Peyer's patch (tissue), 4 donors: ENCODE data around the gene LAMTOR4. TPM values are rescaled to one million over a fixed set of nuclear protein-coding genes. Genes with fewer than 3 reads are reported as not detected.

Source experiments
- DNase-seq, 3 donors: peaks; one replicate each; pipeline ENCODE4 v3.0.0-alpha.2; 2017 to 2019
- H3K27ac ChIP-seq, 4 donors: fragments of 200-600 bp; sonication (generic); one replicate each; pipeline ENCODE4 v1.5.1; 2016 to 2019
- H3K27me3 ChIP-seq, 2 donors: fragments of 200-600 bp; sonication (generic); one replicate each; pipeline ENCODE4 v1.5.1; 2019
- H3K36me3 ChIP-seq, 3 donors: fragments of 200-600 bp; sonication (generic); one replicate each; pipeline ENCODE4 v1.5.1; 2016 to 2019
- H3K4me1 ChIP-seq, 4 donors: fragments of 200-600 bp; sonication (generic); one replicate each; pipeline ENCODE4 v1.5.1; 2016 to 2019
- H3K4me3 ChIP-seq, 4 donors: fragments of 200-600 bp; sonication (generic); 1 replicate in 3 of 4; 2 replicates in 1 of 4; pipeline ENCODE4 v1.5.1; 2016 to 2019; ENCODE audit warnings: mild to moderate bottlenecking in 1 of 4
- H3K9me3 ChIP-seq, 4 donors: fragments of 200-600 bp; sonication (generic); one replicate each; pipeline ENCODE4 v1.5.1; 2016 to 2019; ENCODE audit warnings: mild to moderate bottlenecking in 1 of 4
- POLR2A ChIP-seq, 2 donors: fragments of 450-650 bp; IDR thresholded peaks; one replicate each; pipeline ENCODE4 v1.5.1; 2017; ENCODE audit warnings: antibody characterized with exemption in 2 of 2, mild to moderate bottlenecking in 2 of 2, moderate library complexity in 2 of 2
- total RNA-seq, 4 donors: library from RNA; depleted of rRNA; stranded (reverse); fragments of >200 nt; gene quantifications; one replicate each; pipeline ENCODE4 v1.1.0, GENCODE V29; 2016
- TF ChIP-seq, protein P1 (sequence below), 6 experiments: fragments of 450-650 bp in 4 of 6; fragments of 200-600 bp in 2 of 6; sonication (generic) in 1 of 6; IDR thresholded peaks; one replicate each; pipeline ENCODE4 v1.5.1; 2017 to 2019; ENCODE audit warnings: antibody characterized with exemption in 6 of 6, mild to moderate bottlenecking in 3 of 6, moderate library complexity in 1 of 6

Gene LAMTOR4
- total RNA-seq, 4 donors from 2014 or later = 194 to 312 (median 237) TPM

- no peaks in the 10 kb centered on the region for H3K9me3 ChIP-seq
- no peak for TF ChIP-seq POLR2A (IDR thresholded peaks at IDR 0.05)
- TF ChIP-seq, protein P1, sequence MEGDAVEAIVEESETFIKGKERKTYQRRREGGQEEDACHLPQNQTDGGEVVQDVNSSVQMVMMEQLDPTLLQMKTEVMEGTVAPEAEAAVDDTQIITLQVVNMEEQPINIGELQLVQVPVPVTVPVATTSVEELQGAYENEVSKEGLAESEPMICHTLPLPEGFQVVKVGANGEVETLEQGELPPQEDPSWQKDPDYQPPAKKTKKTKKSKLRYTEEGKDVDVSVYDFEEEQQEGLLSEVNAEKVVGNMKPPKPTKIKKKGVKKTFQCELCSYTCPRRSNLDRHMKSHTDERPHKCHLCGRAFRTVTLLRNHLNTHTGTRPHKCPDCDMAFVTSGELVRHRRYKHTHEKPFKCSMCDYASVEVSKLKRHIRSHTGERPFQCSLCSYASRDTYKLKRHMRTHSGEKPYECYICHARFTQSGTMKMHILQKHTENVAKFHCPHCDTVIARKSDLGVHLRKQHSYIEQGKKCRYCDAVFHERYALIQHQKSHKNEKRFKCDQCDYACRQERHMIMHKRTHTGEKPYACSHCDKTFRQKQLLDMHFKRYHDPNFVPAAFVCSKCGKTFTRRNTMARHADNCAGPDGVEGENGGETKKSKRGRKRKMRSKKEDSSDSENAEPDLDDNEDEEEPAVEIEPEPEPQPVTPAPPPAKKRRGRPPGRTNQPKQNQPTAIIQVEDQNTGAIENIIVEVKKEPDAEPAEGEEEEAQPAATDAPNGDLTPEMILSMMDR (IDR thresholded peaks at IDR 0.05) = no peak
- no peak for DNase-seq
- H3K4me1 ChIP-seq = peaks cover 0 to 62% (median 11%) of the 10 kb centered on the region in 4 donors
- no peak overlapping the region for H3K4me3 ChIP-seq
- peaks cover 0 to 41% (median 0%) of the 10 kb centered on the region in 3 donors for H3K36me3 ChIP-seq
- peak overlapping the region in 3 of 4 donors; percentile 68 to 95 (median 81) for H3K27ac ChIP-seq
- H3K27me3 ChIP-seq = no peaks in the 10 kb centered on the region
Measured at GRCh38 chr7:100155553-100156317, 7.0 kb downstream of the LAMTOR4 start.

GRCh38 chr7:100156331-100157068 lies 7.8 kb downstream of the LAMTOR4 start:
- no peak for DNase-seq
- H3K4me1 ChIP-seq = peaks cover 0 to 58% (median 11%) of the 10 kb centered on the region in 4 donors

GRCh38 chr7:100157069-100157333 lies 8.3 kb downstream of the LAMTOR4 start:
- H3K4me3 ChIP-seq = peak overlapping the region in 3 of 4 donors; percentile 83 to 95 (median 85)
- H3K9me3 ChIP-seq = no peaks in the 10 kb centered on the region
- TF ChIP-seq, protein P1 (IDR thresholded peaks at IDR 0.05) = no peak
- no peak for TF ChIP-seq POLR2A (IDR thresholded peaks at IDR 0.05)
- peaks cover 0 to 36% (median 0%) of the 10 kb centered on the region in 3 donors for H3K36me3 ChIP-seq
- no peaks in the 10 kb centered on the region for H3K27me3 ChIP-seq
- peak overlapping the region in 3 of 4 donors; percentile 80 to 95 (median 92) for H3K27ac ChIP-seq
- peaks cover 0 to 58% (median 11%) of the 10 kb centered on the region in 4 donors for H3K4me1 ChIP-seq
- no peak for DNase-seq

More at GRCh38 chr7:100156331-100157068, 7.8 kb downstream of the LAMTOR4 start:
- peak overlapping the region in 1 of 4 donors; percentile 95 for H3K4me3 ChIP-seq
- no peaks in the 10 kb centered on the region for H3K9me3 ChIP-seq
- H3K36me3 ChIP-seq = peaks cover 0 to 41% (median 0%) of the 10 kb centered on the region in 3 donors
- no peaks in the 10 kb centered on the region for H3K27me3 ChIP-seq
- no peak for TF ChIP-seq POLR2A (IDR thresholded peaks at IDR 0.05)
- TF ChIP-seq, protein P1 (IDR thresholded peaks at IDR 0.05) = no peak
- peak overlapping the region in 2 of 4 donors; percentile 92 to 95 for H3K27ac ChIP-seq

GRCh38 chr7:100157334-100158228 lies 8.9 kb downstream of the LAMTOR4 start:
- peak in 1 of 2 donors; percentile 16 for TF ChIP-seq POLR2A (IDR thresholded peaks at IDR 0.05)
- TF ChIP-seq, protein P1 (IDR thresholded peaks at IDR 0.05) = no peak
- DNase-seq = peak in 1 of 3 donors; percentile 69
- H3K4me3 ChIP-seq = peak overlapping the region; percentile 80 to 95 (median 84)
- peaks cover 0 to 33% (median 0%) of the 10 kb centered on the region in 3 donors for H3K36me3 ChIP-seq
- H3K27ac ChIP-seq = peak overlapping the region; percentile 77 to 95 (median 86)
- H3K4me1 ChIP-seq = peaks cover 0 to 57% (median 11%) of the 10 kb centered on the region in 4 donors
- no peaks in the 10 kb centered on the region for H3K27me3 ChIP-seq
- H3K9me3 ChIP-seq = no peaks in the 10 kb centered on the region
